Measurements from ENCODE around the gene PLEKHH1.

PLEKHH1 gene

GRCh38 chr14:67512463-67513310 lies 20.4 kb upstream of the PLEKHH1 start:
- DNase-seq = no peak

DNA sequence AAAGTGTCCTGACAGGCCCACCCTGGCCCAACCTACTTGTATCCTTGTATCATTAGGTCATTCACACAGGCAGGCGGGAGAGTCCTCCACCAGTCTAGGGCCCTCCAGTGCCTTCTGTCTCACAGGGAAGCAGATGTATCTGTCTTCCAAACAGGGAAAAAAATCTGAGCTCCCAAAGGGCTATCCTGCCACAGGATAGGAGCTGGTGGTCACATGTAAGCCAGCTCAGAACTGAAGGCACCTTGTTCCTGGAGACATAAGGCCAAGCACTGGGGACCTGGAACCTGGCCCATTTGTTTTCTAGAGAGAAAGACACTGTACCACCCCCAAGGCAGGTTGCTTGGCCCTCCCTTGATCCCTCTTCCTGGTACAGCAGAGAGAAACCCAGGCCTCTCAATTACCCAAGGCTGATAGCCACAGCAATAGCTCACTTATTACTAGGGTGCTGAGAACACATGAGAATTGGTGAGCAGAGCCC lies 19.4 kb upstream of the PLEKHH1 start:
- DNase-seq = no peak

GRCh38 chr14:67514203-67514607 lies 18.9 kb upstream of the PLEKHH1 start:
- DNase-seq = no peak

- DNase-seq = peak; percentile 33
Observed at GRCh38 chr14:67514650-67515385, 18.3 kb upstream of the PLEKHH1 start.

- no peak for DNase-seq
Observed at GRCh38 chr14:67515386-67516079, 17.6 kb upstream of the PLEKHH1 start.

DNA sequence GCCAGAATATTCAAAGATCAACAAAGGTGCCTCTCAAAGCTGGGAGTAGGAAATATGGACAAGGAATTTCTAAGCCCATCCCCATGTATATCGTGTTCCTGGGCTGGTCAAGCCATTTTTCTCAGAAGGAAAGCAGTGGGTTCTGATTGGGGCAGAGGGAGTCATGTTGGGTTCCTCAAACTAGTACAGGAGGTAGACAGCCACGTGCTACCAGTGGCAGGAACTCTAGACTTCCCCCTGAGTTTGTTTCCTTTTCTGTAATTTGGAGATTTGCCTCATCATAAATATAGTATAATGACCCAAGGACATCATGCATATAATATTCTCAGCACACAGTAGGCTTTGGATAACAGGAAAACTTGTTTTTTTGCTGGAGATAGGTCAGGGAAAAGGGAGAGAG lies 16.4 kb upstream of the PLEKHH1 start:
- DNase-seq = no peak

GRCh38 chr14:67517083-67517482 lies 16.0 kb upstream of the PLEKHH1 start:
- no peak for DNase-seq

DNA sequence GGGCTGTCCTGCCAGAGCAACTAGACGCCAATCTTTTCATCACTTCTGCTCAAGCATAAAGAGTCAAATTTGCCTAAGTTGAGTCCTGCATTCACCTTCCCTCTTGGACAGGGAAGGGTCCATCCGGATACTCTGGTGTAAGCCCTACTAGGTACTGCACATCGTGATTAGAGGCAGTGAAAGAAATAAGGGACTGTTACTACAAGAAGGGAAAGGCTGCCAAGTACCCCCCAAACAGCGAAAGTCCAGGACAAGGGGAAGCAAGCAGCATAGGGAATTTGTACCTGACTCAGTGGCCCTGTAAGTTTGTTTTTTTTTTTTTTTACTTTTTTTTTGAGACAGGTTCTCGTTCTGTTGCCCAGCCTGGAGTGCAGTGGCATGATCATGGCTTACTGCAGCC lies 13.7 kb upstream of the PLEKHH1 start:
- DNase-seq = no peak

- no peak for DNase-seq
Observed at GRCh38 chr14:67520482-67520881, 12.6 kb upstream of the PLEKHH1 start.

DNA sequence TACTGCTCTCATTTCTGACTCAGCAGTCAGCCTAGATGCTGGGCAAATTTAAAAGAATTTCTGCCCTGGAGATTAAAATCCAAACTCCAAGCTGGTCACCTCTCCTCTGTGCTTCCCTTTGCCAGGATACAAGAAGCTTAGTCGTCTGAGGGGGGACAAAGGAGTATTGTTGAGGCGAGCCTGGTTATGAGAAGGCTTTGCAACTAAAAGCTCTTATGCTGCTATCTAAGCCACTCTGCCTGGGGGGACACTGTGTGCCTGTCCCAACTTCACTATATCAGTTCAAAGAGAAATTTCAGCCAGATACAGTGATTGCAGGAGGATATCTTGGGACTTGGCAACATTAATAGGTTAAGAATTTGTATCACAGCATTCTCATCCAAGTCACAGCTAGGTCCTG lies 10.8 kb upstream of the PLEKHH1 start:
- DNase-seq = no peak

DNA sequence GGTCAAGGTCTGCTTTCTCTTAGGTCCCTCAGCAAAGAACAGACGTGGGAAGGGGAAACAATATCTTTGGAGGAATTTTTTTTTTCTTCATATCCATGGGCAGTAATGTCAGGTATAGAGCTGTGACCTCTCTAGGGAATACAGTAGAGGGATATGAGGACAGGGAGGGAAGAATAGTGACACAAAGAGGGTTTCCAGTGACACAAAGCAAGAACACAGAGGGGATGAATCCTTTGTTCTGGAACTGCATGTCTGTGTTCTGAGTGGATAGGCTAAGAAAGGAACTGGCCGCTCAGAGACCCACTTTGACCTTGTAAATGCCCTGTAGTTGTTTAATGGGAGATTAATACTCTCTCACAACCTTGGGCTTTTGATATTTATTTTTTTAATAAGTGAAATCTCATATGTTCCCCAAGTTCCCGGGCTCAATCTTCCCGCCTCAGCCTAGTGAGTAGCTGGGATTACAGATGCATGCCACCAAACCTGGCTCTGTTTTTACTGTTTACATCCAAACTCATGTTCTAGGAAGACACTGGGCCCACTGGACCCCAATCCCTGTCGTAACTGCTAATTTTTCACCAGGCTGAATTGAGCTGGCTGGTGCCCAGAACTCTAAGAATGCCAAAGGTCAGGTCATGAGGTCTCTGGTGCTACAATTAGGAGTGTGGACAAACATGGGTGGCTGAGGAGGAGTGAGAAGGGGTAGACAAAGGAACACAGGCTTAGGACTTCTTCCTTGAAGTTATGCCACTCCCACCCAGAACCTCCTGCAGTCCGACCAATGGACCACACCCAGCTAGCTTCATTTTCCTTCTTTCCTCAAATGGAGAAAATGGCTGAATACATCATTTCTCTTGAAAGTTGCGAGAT lies 9.1 kb upstream of the PLEKHH1 start:
- DNase-seq = no peak

DNA sequence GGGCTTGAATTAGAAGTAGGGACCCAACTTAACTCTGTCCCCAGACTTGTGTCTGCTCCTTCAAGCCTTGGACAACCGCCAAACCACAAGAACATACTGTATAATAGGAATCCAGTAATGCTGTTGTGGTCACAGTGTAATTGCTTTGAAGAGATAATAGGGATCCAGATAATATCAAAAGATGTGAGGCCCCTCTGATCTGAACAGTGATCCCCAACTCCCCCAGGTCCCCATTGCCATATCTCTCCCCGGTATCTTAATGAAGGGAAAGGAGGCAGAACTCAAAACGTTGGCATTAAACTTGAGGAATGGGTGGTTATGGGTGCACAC lies 8.5 kb upstream of the PLEKHH1 start:
- peak; percentile 30 for DNase-seq

- DNase-seq = no peak
Observed at GRCh38 chr14:67525389-67525788, 7.7 kb upstream of the PLEKHH1 start.

GRCh38 chr14:67526181-67526580 lies 6.9 kb upstream of the PLEKHH1 start:
- no peak for DNase-seq

GRCh38 chr14:67526676-67527459 lies 6.2 kb upstream of the PLEKHH1 start:
- DNase-seq = peak; percentile 31

- DNase-seq = no peak
Observed at GRCh38 chr14:67527756-67528155, 5.3 kb upstream of the PLEKHH1 start.

- DNase-seq = no peak
Observed at GRCh38 chr14:67528276-67528675, 4.8 kb upstream of the PLEKHH1 start.

DNA sequence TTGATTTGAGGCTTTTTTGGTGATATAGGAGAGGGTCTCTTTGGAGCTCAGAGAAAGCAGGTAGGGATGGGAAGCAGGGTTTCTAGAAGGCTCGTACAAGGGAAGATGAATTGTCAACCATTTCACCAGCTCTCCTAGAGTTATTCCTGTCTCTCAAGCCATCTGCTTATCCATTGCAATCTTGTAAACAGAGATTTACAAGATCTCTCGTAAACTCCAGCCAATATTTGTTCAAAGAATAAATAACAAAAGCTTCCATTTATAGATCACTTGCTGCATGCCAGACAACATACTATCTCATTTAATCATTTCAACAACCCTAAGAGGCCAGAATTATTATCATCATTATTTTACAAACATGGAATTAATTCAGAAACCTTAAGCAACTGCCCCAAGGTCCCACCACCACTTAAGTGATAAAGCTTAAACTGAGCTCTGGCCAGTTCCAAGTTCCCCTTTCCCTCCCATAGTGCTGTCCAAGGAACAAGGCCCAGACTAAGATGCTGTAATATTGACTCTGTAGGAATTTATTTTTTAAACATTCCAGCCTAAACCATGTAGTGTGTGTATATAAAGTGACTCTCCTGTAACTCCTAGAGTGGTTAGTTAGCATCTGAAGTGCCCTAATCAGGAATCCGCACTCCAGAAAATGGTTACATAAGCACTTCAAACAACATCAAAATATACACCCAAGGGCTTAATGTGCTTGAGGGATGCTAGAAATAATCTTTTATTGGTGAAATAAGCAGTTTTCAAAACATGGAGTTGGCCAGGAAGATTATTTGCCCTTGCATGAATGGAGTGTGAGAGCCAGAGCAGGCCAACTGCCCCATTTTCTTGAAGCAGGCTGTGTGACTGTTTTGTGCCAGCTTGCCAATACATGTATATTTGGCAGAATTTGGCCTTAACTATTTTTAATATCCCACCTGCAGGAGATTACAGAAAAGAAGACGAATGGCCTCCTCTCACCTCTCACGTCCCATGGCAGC lies 2.8 kb upstream of the PLEKHH1 start:
- DNase-seq = no peak

- no peak for DNase-seq
Observed at GRCh38 chr14:67532606-67532997, 488 bp upstream of the PLEKHH1 start.

DNA sequence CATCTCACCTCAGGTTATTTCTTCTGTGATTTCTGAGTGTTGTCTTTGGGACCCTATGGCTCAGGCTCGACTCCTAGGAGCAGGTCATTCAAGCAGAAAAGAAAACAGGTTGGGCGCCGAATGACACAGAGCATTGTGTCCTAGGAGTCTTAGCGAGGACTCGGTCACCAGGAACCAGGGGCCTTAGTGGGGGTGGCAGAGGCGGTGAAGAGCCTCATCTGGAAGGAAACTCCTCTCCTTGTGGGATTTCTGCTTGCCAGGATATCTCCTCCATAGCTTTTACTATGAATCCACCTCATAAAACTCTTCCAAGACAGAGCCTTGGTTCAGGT lies 630 bp downstream of the PLEKHH1 start:
- no peak for DNase-seq

- no peak for DNase-seq
Observed at GRCh38 chr14:67536087-67536486, 3.0 kb downstream of the PLEKHH1 start.

All from fibroblast of skin of right biceps (primary cell).